Measurements from ENCODE around the gene NFKBIB. TPM values are rescaled to one million over a fixed set of nuclear protein-coding genes. Genes with fewer than 3 reads are reported as not detected.

The NFKBIB gene
- total and polyA plus RNA-seq, 2 of the 8 experiments (the other 6 are each of a cell fraction or from before 2014, with no cell fraction given) = 37.3 to 44.1 TPM

GRCh38 chr19:38869836-38870607 lies 29.7 kb upstream of the NFKBIB start:
- FAIRE-seq = no peak
- ChIA-PET CTCF (ENCODE audit: partially characterized antibody) (interaction anchor here (0.5 to 3.3 kb wide), 12 partner anchors 10 to 153 kb away, joined by 3 to 32 read pairs (median 4); partner anchors contain the start of genes CAPN12 and NFKBIB), POLR2A (ENCODE audit: partially characterized antibody) (interaction anchor here (0.5 to 3.4 kb wide), 13 partner anchors 8 to 204 kb away, joined by 3 to 33 read pairs (median 4); partner anchors contain the start of genes CCER2, FBXO17, HNRNPL and MRPS12)
- Histone ChIP-seq H2BK15ac (ENCODE audit: low read length) (peak overlapping the region; percentile 46; the same call in 1 of the 2 replicates), H3K4me1 (replicated peaks in 1 of 4; ENCODE audit: control insufficient read depth in 3 of 4, insufficient read depth in 4 of 4, low read length in 3 of 4) (peaks cover 0 to 7% (median 4%) of the 10 kb centered on the region in 4 experiments; a peak in 5 of 7 replicates), H3K4me3 (ENCODE audit: extremely low read depth in 1 of 4, insufficient read depth in 2 of 4, low read depth in 3 of 4, low read length in 4 of 4) (peak overlapping the region; percentile 38 to 63 (median 55)), H2AK5ac (ENCODE audit: low read depth, low read length) (no peak overlapping the region), H3K79me2 (ENCODE audit: control insufficient read depth in 1 of 2, insufficient read depth in 2 of 2, low read length in 2 of 2) (no peaks in the 10 kb centered on the region), H4K5ac (ENCODE audit: insufficient read length, low read depth, low read length) (peak overlapping the region; percentile 55), H3K79me1 (ENCODE audit: low read depth, low read length) (no peaks in the 10 kb centered on the region), H3K9me3 (ENCODE audit: insufficient read depth in 2 of 2, low read depth in 1 of 2, low read length in 1 of 2) (no peaks in the 10 kb centered on the region), H2BK120ac (replicated peaks; ENCODE audit: low read depth, low read length) (no peak overlapping the region), H3K9ac (replicated peaks in 1 of 4; ENCODE audit: extremely low read depth in 1 of 4, low read depth in 3 of 4, low read length in 3 of 4) (no peak overlapping the region; a peak in 2 of 7 replicates), H2BK20ac (ENCODE audit: low read length) (no peak overlapping the region), H3K18ac (ENCODE audit: extremely low read depth, low read length) (0 out of 2 replicates have a peak overlapping the region, but pooled peaks have one; percentile 65), H3K23ac (ENCODE audit: insufficient read length) (no peak overlapping the region), H3K23me2 (ENCODE audit: low read depth, low read length) (peaks cover 7% of the 10 kb centered on the region; the same call in 1 of the 2 replicates), H3K27me3 (replicated peaks in 1 of 4; ENCODE audit: control insufficient read depth in 3 of 4, extremely low read depth in 1 of 4, insufficient read depth in 3 of 4, low read length in 3 of 4) (peaks cover 0 to 11% (median 5%) of the 10 kb centered on the region in 4 experiments; a peak in 5 of 7 replicates), H4K20me1 (replicated peaks in 1 of 2; ENCODE audit: control insufficient read depth in 1 of 2, insufficient read depth in 2 of 2, low read length in 2 of 2) (no peaks in the 10 kb centered on the region), H2BK5ac (ENCODE audit: low read depth, low read length) (no peak overlapping the region), H3K14ac (ENCODE audit: insufficient read length) (no peak overlapping the region), H3K27ac (ENCODE audit: low read depth, low read length) (no peak overlapping the region), H4K91ac (replicated peaks; ENCODE audit: insufficient read length, low read length) (peak overlapping the region; percentile 45), H2AFZ (ENCODE audit: low read length) (peak overlapping the region; percentile 79; the same call in 1 of the 2 replicates), H3K4me2 (ENCODE audit: insufficient read depth in 1 of 2, low read depth in 2 of 2, low read length in 2 of 2) (peak overlapping the region; percentile 74 to 79), H2BK12ac (ENCODE audit: low read depth, low read length) (peak overlapping the region; percentile 60; the same call in 1 of the 2 replicates), H3K56ac (replicated peaks; ENCODE audit: insufficient read length, low read depth, low read length) (no peak overlapping the region), H3K36me3 (ENCODE audit: control insufficient read depth in 2 of 4, insufficient read depth in 4 of 4, low read length in 3 of 4) (no peaks in the 10 kb centered on the region), H4K8ac (ENCODE audit: extremely low read depth, insufficient read depth, low read length) (peak overlapping the region; percentile 83), H3K4ac (replicated peaks; ENCODE audit: insufficient read length, low read depth, low read length) (peak overlapping the region; percentile 40)
- DNase-seq (ENCODE audit: low read depth in 1 of 2, low spot score in 2 of 2) = peak in 1 of 2 experiments; percentile 91
- 22% methylated on average over 61 of the region's 62 CpGs; no CpG with 5 or more reads in 1 of the 2 experiments for WGBS, 2 experiments (ENCODE audit: extremely low coverage in 1 of 2, insufficient coverage in 1 of 2, insufficient read length in 1 of 2, insufficient replicate concordance in 2 of 2, low coverage in 1 of 2, low lambda C conversion rate in 2 of 2, missing lambda C conversion rate in 1 of 2)
- TF ChIP-seq POLR2AphosphoS5 (IDR thresholded peaks at IDR 0.05; ENCODE audit: low read depth, low read length) (0 out of 2 replicates have a peak, but pooled peaks have one; percentile 27), SIN3A (conservative IDR thresholded peaks at IDR 0.05 in 1 of 2, IDR thresholded peaks at IDR 0.05 in 1 of 2; ENCODE audit: low read depth in 1 of 2, low read length in 2 of 2) (peak in 1 of 2 experiments; percentile 66; a peak in 1 of 4 replicates), SP2 (IDR thresholded peaks at IDR 0.05; ENCODE audit: low read length) (no peak), POU5F1 (IDR thresholded peaks at IDR 0.05; ENCODE audit: low read depth, low read length) (no peak), KDM4A (IDR thresholded peaks at IDR 0.05; ENCODE audit: low read depth, low read length, severe bottlenecking) (peak; percentile 42), PHF8 (conservative IDR thresholded peaks at IDR 0.05; ENCODE audit: low read depth, low read length) (0 out of 2 replicates have a peak, but pooled peaks have one; percentile 28), KDM5A (IDR thresholded peaks at IDR 0.05; ENCODE audit: low read length) (no peak), HDAC2 (IDR thresholded peaks at IDR 0.05; ENCODE audit: borderline replicate concordance in 1 of 2, low read depth in 2 of 2, low read length in 2 of 2) (peak; percentile 95 to 100), SRF (IDR thresholded peaks at IDR 0.05; ENCODE audit: low read depth, low read length) (no peak), MAX (IDR thresholded peaks at IDR 0.05) (peak; percentile 84)

Measured in H1 (cell line).